Smooth muscle cell of the brain vasculature (primary cell): ENCODE data around the gene MORN2.

Source experiments
- DNase-seq: peaks from one replicate; pipeline ENCODE4 v3.0.0-alpha.2; 2012; ENCODE audit warnings: low read depth, low spot score

The MORN2 gene

DNA sequence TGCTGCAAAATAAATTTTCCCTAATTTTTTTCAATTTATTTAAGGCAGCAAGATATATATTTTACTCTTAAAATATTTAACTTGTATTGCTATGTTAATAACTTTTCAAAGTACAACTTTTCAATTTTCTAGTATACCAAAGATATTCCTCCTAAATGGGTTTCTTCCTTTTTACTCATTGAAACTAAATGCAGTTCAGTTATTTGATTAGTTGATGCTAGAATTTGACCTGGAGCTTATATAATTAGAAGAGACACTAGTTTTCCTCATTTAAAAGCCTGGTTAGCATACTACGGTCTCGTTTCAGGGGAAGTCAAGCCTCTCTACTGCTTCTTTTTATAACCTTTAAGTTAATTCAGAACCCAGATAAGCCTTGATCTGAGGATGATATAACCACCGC, 13.8 kb downstream of the MORN2 start, which contains the start of gene ARHGEF33:
ARHGEF33 (plus strand) TSS at position 301 of the 400 bp plus-strand sequence. CDS start 29,573 bp downstream, outside the sequence.
- DNase-seq = no peak

DNA sequence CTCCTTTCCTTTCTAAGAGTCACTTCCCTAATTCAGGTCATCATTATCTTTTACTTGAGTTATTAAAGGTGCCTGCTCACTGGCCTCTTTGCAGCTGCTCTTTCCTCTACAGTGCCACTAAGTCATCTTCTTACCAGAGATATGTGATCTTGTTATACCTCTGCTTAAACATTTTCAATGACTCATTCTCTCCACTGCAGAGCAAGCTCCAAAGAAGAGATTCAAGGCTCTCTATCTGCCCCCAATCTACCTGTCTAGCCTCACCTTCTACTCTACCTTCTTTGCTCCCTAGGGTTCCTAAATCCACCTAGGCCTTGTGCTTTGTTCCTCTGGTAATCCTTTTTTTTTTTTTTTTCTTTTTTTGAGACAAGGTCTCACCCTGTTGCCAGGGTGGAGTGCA, 17.0 kb downstream of the MORN2 start:
- DNase-seq = no peak

DNA sequence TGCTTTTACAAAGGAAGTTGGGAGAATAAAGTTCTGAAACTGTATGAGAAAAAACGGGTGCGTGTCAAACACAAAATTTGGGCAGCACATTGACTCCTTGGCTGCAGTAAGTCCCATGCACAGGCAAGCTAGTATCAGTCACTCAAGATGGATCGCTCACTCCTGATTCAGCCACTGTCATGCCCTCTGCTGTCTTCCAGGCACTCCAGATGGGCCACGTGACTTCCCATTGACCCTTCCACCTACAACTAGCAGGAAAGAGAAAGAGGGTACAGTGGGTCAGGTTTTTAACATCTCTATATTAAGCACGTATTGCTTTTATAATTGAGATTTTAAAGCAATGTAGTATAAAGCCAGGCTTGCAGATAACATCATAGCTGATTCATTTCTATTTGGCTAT, 22.5 kb downstream of the MORN2 start:
- DNase-seq = no peak

DNA sequence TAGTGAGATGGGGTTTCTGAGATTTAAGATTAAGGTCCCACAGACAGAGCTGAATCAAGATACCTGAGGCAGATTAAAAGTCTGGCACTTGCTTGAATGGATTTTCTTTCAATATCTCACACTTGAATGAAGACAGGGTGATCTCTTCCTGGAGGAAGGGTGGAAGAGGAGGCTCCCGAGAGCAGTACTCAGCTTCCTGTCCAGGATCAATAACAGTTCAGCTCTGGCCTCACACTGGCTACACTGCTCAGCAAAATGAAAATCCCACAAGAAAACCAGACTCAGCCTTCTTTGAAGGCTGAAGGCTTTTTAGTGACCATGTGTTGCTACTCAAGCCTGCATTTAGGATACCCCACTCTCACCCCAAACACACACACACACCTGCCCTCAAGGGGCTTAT, 24.9 kb downstream of the MORN2 start:
- no peak for DNase-seq

DNA sequence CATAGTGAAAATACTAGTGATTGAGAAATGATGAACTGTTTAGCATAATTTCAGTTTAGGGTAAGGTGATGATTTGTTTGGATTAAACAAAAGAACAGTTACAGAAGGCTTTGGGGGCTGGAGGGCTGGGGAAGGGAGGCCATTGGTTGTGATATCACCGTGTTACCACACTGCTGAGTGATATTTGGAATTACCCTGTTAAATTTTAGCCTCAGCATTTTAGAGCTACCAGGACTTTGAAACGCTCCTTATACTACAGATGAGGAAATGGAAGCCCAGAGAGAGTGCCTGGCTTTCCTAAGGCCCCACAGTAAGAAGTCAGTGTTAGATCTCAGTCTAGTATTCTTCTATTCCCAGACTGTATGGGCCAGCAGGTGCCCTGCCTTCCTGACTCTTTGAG, 29.5 kb downstream of the MORN2 start:
- no peak for DNase-seq

DNA sequence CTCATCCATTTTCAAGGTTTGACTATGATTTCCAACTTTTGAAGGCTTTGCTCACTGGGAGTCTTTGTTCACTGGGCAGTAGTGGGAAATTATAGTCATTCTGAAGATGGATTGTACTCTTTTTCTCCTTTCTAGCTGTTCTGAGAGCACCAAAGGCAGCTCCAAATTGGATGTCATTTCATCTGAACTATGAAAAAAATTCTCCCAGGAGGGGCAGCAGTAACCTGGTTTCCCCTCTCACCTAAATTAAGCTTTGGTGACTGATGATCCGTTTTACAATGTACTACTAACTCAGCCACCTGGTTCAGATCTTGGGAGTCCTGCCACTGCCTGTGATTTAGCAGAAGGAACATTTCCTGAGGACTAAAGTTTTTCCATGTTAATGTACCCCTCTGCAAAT, 31.5 kb downstream of the MORN2 start:
- no peak for DNase-seq

DNA sequence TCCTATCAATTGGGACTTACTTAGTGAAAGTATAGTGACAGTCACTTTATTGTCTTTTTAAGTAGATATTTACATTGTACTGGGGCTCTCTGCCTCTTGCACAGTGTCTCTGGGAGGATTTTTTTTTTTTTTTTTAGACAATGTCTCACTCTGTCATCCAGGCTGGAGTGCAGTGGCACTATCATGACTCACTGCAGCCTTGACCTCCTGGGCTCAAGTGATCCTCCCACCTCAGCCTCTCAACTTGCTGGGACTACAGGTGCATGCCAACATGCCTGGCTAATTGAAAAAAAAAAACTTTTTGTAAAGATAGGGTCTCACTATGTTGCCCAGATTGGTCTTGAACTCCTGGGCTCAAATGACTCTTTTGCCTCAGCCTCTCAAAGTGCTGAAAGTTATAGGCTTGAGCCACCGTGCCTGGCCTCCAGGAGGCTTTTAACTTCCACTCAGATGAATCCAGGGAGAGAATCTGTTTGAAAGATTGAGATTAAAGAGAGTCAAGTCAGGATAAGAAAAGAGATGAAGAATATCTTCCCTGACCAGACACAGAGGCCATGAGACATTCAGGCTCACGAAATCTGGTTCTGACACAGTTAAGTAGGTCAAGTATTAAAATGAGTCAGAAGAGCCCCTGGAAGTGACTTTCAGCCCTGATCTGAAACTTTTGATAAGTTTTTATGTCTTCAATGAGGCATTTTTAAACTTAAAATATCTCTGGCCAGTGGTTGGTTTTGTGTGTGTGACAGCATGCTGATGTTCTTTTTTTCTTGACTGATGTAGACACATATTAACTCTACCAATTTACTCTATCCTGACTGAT, 32.2 kb downstream of the MORN2 start:
- DNase-seq = no peak

DNA sequence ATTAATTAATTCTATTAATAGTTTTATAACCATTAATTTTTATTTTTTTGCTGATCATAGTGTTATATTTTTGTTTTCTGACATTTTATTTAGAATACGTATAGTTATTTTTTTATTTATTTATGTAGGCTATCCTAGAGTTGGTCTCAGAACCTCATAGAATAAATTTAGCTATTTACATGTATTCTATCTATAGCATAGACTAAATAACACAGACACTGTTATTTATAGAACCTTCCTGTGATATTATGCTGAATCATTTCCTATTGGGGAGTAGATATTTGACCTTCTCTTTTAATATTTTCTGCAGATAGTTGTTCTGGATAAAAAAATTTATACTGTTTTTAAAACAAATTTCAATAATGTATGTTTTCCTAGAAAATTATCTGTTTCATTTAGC, 34.1 kb downstream of the MORN2 start:
- DNase-seq = no peak

DNA sequence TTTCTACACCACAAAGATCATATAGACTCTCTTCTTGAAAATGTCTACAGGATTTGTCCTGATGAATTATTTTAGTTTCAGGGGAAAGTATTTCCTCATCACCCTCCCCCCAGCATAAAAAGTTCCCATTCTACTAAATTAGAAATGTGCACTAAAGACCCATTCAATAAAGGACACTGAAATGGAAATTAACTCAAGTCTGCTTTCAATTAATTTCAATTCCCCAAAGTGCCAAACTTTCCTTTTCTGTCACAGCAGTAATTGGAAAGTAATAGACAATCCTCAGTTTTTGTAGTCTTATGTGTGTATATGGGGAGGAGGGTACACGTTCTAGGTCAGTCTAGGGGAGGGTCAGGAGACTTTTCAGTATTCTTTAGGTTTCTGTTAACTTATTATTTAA, 35.4 kb downstream of the MORN2 start:
- no peak for DNase-seq

DNA sequence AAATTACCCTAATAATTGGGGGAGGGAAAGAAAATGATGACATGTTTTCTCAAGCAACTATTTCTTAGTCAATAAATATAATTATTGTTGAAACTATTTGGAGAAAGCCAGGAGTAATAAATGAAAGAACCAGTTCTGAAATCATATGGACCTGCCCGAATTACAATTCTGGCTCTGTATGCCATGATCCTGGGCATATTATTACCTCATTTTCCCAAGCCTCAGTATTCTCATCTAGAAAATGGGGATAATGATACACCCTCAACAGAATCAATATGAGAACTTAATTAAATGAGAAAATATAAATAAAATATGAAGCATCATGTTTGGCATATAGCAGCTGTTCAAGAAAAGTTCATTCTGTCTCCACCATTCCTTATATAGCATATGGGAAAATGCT, 36.8 kb downstream of the MORN2 start:
- no peak for DNase-seq

DNA sequence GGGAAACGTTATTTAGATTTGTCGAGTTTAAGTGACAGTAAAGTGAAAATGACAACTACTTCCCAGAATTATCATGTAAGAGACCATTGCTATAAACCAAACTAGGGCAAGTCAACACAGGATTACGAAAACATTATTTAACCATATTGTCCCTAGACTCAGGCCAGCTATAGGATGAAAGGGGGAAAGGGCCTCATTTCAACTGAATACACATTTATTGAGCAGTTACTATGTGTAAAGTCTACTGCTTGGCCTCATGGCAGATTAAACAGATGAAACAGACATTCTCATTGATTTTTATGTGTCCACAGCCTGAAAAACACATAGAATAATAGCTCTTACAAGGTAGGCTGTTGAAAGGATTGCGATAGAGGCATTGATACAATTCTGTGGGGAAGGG, 46.6 kb downstream of the MORN2 start:
- no peak for DNase-seq

DNA sequence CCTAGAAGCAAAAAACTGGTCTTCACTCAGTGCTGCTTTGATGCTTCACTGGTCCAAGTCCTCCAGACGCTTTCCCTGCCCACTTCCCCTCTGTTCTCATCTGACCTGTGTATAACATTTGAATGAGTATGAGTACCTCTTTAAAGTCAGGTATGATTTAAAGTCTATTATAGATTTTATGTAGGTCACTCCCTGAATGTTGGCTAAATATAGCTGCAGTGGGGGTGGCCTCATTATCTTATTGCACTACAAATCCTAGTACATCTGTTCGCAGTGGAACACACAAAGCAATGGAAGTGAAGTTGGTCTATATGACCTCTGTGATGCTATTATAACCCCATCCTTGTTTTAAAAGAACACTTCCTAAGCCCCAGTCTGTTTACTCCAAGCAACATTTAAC, 47.1 kb downstream of the MORN2 start:
- no peak for DNase-seq

DNA sequence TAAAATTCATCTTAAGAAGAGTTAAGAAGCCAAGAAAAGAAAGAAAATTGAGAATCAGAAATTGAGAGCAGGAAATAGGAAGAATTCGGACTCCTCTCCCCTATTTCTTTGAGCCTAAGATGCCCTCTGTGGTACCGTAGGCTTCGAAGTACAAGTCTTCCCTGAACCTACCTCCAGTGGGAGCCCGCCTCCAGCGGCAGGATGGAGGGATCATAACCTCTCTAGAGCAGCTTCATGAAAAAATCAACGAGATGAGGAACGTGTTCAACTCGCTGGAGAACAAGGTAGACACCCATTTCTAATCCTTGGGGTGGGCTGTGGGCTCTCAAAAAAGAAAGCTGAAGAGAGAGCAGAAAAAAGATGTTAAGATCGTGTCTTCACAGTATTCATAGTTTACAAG, 50.2 kb downstream of the MORN2 start:
- no peak for DNase-seq

DNA sequence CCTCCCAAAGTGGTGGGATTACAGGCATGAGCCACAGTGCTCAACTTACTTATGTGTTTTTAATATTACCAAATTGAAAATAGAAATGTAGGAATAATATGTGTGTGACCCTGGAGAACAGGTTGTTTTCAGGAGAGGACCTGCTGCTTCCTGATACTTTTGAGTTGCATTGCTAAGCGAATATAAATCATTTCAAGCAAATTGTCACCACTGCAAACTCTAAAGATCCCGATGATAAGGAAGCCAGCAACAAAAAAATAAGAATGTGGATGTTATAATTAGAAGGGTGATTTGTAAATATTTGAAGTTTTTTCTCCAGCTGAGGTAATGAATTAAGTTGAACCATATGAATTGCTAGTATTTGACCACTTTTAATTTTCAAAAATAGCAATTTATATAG, 54.8 kb downstream of the MORN2 start:
- no peak for DNase-seq
